ENCODE data around the gene RUFY2.
A peak's percentile ranks its signal among the peaks of the same experiment; 100 is the strongest.
"Not testable (repeated sequence)": the region's sequence is repeated elsewhere in the genome, so short reads cannot be mapped to it uniquely, and the experiment has no call there.

The RUFY2 gene, protein sequence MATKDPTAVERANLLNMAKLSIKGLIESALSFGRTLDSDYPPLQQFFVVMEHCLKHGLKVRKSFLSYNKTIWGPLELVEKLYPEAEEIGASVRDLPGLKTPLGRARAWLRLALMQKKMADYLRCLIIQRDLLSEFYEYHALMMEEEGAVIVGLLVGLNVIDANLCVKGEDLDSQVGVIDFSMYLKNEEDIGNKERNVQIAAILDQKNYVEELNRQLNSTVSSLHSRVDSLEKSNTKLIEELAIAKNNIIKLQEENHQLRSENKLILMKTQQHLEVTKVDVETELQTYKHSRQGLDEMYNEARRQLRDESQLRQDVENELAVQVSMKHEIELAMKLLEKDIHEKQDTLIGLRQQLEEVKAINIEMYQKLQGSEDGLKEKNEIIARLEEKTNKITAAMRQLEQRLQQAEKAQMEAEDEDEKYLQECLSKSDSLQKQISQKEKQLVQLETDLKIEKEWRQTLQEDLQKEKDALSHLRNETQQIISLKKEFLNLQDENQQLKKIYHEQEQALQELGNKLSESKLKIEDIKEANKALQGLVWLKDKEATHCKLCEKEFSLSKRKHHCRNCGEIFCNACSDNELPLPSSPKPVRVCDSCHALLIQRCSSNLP

GRCh38 chr10:68406815-68407548, at the start of gene RUFY2:
Gene RUFY2, minus strand, starts transcription at chr10:68407277. Its CDS starts 88 bp downstream, at chr10:68407189.
- peak; percentile 89 for DNase-seq (ENCODE audit: low read depth)
- H3K4me3 ChIP-seq (ENCODE audit: low read depth, low read length) = peak within 1 kb of the TSS; percentile 89
- TF ChIP-seq MAX (IDR thresholded peaks at IDR 0.05; ENCODE audit: low read depth, low read length) = peak; percentile 76
- peak; percentile 92 for TF ChIP-seq POLR2A (IDR thresholded peaks at IDR 0.05; ENCODE audit: extremely low read depth, insufficient read length)
- peak; percentile 79 for TF ChIP-seq MYC (IDR thresholded peaks at IDR 0.05; ENCODE audit: low read depth, low read length)
- TF ChIP-seq CTCF (IDR thresholded peaks at IDR 0.05; ENCODE audit: low read depth, low read length) = peak; percentile 32

DNA sequence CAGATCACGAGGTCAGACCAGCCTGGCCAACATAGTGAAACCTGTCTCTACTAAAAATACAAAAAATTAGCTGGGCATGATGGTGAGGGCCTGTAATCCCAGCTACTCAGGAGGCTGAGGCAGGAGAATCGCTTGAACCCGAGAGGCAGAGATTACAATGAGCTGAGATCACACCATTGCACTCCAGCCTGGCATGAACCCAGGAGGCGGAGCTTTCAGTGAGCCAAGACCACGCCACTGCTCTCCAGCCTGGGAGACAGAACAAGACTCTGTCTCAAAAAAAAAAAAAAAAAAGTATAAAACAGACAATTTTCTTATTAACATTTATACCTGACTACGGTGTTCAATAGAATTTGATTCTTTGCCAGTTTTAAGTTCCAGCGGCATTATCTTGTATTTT, 42.6 kb upstream of the RUFY2 start:
- not testable (repeated sequence) for DNase-seq (ENCODE audit: low read depth); H3K4me3 ChIP-seq (ENCODE audit: low read depth, low read length)

DNA sequence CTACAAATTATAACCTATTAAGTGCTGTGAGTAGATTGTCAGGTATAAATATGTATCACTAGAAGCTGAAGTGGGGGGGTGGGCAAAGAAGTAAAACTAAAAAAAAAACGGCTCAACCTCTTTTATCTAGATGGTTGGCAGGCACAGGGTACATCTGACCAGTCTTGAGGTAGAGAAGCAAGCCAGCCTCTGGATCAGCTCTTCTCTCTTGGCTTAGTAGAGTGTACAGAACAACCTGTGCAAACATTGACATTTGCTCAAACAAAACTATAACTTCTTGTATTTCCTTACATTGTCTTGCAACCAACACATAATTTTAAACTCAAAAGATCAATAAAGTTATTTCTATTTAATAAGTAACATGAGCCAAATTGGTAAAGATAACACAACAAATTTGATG, 39.1 kb upstream of the RUFY2 start:
- no peak for DNase-seq (ENCODE audit: low read depth)
- no peak overlapping the region for H3K4me3 ChIP-seq (ENCODE audit: low read depth, low read length)
- no peak for TF ChIP-seq CTCF (IDR thresholded peaks at IDR 0.05; ENCODE audit: low read depth, low read length)
- TF ChIP-seq MAX (IDR thresholded peaks at IDR 0.05; ENCODE audit: low read depth, low read length) = no peak
- TF ChIP-seq POLR2A (IDR thresholded peaks at IDR 0.05; ENCODE audit: extremely low read depth, insufficient read length) = no peak
- no peak for TF ChIP-seq MYC (IDR thresholded peaks at IDR 0.05; ENCODE audit: low read depth, low read length)

DNA sequence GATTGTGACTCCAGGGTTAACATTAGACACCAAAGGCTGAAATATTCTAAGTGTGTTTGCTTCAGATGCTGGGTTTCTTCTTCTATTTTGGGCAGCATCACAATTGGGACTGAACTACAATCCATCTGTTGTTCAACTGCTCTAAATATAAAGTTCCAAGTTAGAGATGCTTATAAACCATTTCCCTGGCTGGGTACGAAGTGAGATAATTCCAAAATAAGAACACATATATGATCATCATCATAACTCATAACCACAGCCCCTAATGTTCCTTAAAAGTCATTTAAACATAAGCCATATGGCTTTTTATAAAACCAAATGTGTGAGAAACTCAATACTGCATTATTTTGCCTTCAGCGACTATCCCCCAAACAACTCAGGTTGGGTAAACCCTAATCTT, 35.9 kb upstream of the RUFY2 start:
- no peak for TF ChIP-seq MYC (IDR thresholded peaks at IDR 0.05; ENCODE audit: low read depth, low read length)
- no peak for TF ChIP-seq POLR2A (IDR thresholded peaks at IDR 0.05; ENCODE audit: extremely low read depth, insufficient read length)
- no peak for TF ChIP-seq MAX (IDR thresholded peaks at IDR 0.05; ENCODE audit: low read depth, low read length)
- no peak for TF ChIP-seq CTCF (IDR thresholded peaks at IDR 0.05; ENCODE audit: low read depth, low read length)
- no peak overlapping the region for H3K4me3 ChIP-seq (ENCODE audit: low read depth, low read length)
- no peak for DNase-seq (ENCODE audit: low read depth)

GRCh38 chr10:68440898-68441297, 33.8 kb upstream of the RUFY2 start:
- no peak for TF ChIP-seq MAX (IDR thresholded peaks at IDR 0.05; ENCODE audit: low read depth, low read length)
- no peak for TF ChIP-seq MYC (IDR thresholded peaks at IDR 0.05; ENCODE audit: low read depth, low read length)
- TF ChIP-seq CTCF (IDR thresholded peaks at IDR 0.05; ENCODE audit: low read depth, low read length) = no peak
- TF ChIP-seq POLR2A (IDR thresholded peaks at IDR 0.05; ENCODE audit: extremely low read depth, insufficient read length) = no peak
- DNase-seq (ENCODE audit: low read depth) = no peak
- no peak overlapping the region for H3K4me3 ChIP-seq (ENCODE audit: low read depth, low read length)

DNA sequence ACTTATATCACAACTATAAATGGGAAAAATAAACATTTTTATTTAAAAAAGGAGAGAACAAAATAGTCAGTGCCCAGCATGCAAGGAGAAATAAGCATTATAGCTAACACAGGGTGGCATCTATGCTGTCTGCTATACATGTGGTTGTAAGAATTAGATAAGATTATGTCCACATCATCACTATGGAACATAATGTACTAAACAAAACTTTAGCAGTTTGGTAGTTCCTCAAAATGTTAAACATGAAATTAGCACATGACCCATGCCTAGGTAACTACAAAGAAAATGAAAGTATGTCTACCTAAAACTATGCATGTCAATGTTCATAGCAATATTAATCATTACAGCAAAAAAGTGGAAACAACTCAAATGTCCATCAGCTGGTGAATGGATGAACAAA, 28.7 kb upstream of the RUFY2 start:
- H3K4me3 ChIP-seq (ENCODE audit: low read depth, low read length) = no peak overlapping the region
- no peak for DNase-seq (ENCODE audit: low read depth)
- no peak for TF ChIP-seq MAX (IDR thresholded peaks at IDR 0.05; ENCODE audit: low read depth, low read length)
- peak; percentile 8; the same call in 1 of the 2 replicates for TF ChIP-seq MYC (IDR thresholded peaks at IDR 0.05; ENCODE audit: low read depth, low read length)
- TF ChIP-seq POLR2A (IDR thresholded peaks at IDR 0.05; ENCODE audit: extremely low read depth, insufficient read length) = no peak

Measured in NB4 (cell line).